Kidney capillary endothelial cell (primary cell): Measurements from ENCODE around the gene KCNE4.
"Not testable (repeated sequence)": the region's sequence is repeated elsewhere in the genome, so short reads cannot be mapped to it uniquely, and the experiment has no call there.

Experiments
- DNase-seq: peaks from one replicate; pipeline ENCODE4 v3.0.0-alpha.2; 2018; ENCODE audit warnings: low spot score

Gene KCNE4

GRCh38 chr2:223058952-223059716, 7.1 kb downstream of the KCNE4 start:
- no peak for DNase-seq

- DNase-seq, result no peak
Observed at GRCh38 chr2:223060201-223060825, 8.3 kb downstream of the KCNE4 start.

GRCh38 chr2:223062396-223062795, 10.4 kb downstream of the KCNE4 start:
- no peak for DNase-seq

GRCh38 chr2:223065107-223065506, 13.1 kb downstream of the KCNE4 start:
- DNase-seq, result no peak

- no peak for DNase-seq
Observed at GRCh38 chr2:223066721-223067120, 14.7 kb downstream of the KCNE4 start.

GRCh38 chr2:223068071-223068470, 16.1 kb downstream of the KCNE4 start:
- DNase-seq, result no peak

GRCh38 chr2:223069465-223069864, 17.5 kb downstream of the KCNE4 start:
- no peak for DNase-seq

- no peak for DNase-seq
Observed at GRCh38 chr2:223069988-223070387, 18.0 kb downstream of the KCNE4 start.

GRCh38 chr2:223071139-223071538, 19.1 kb downstream of the KCNE4 start:
- DNase-seq, result no peak

- DNase-seq, result no peak
Observed at GRCh38 chr2:223072826-223073225, 20.8 kb downstream of the KCNE4 start.

GRCh38 chr2:223075301-223076270, 23.6 kb downstream of the KCNE4 start:
- DNase-seq, result no peak

- no peak for DNase-seq
Observed at GRCh38 chr2:223076573-223076972, 24.6 kb downstream of the KCNE4 start.

- no peak for DNase-seq
Observed at GRCh38 chr2:223078482-223078881, 26.5 kb downstream of the KCNE4 start.

GRCh38 chr2:223079378-223079777, 27.4 kb downstream of the KCNE4 start:
- no peak for DNase-seq

- no peak for DNase-seq
Observed at GRCh38 chr2:223079925-223080324, 27.9 kb downstream of the KCNE4 start.

GRCh38 chr2:223080790-223081360, 28.9 kb downstream of the KCNE4 start:
- not testable (repeated sequence) for DNase-seq

GRCh38 chr2:223081789-223082188, 29.8 kb downstream of the KCNE4 start:
- no peak for DNase-seq

- no peak for DNase-seq
Observed at GRCh38 chr2:223082706-223083105, 30.7 kb downstream of the KCNE4 start.

- no peak for DNase-seq
Observed at GRCh38 chr2:223083402-223084070, 31.5 kb downstream of the KCNE4 start.

- DNase-seq, result no peak
Observed at GRCh38 chr2:223084873-223085272, 32.9 kb downstream of the KCNE4 start.

GRCh38 chr2:223086370-223086981, 34.5 kb downstream of the KCNE4 start:
- no peak for DNase-seq
